Dermis microvascular lymphatic vessel endothelial cell (primary cell): ENCODE measurements around the gene HK3. TPM values are rescaled to one million over a fixed set of nuclear protein-coding genes. Genes with fewer than 3 reads are reported as not detected.
"Not testable (repeated sequence)": the region's sequence is repeated elsewhere in the genome, so short reads cannot be mapped to it uniquely, and the experiment has no call there.

Experiments
- DNase-seq, 2 donors: peaks; one replicate each; pipeline versions ENCODE4 v3.0.0 to v3.0.0-alpha.2; 2010; ENCODE audit warnings: low read depth in 2 of 2
- total RNA-seq: library from RNA; depleted of rRNA; stranded (reverse); fragments of >200 nt; gene quantifications from 2 replicates; pipeline ENCODE4 v1.2.1, GENCODE V29; 2014

The HK3 gene
- total RNA-seq, 1 donor from 2014 or later: not detected

DNA sequence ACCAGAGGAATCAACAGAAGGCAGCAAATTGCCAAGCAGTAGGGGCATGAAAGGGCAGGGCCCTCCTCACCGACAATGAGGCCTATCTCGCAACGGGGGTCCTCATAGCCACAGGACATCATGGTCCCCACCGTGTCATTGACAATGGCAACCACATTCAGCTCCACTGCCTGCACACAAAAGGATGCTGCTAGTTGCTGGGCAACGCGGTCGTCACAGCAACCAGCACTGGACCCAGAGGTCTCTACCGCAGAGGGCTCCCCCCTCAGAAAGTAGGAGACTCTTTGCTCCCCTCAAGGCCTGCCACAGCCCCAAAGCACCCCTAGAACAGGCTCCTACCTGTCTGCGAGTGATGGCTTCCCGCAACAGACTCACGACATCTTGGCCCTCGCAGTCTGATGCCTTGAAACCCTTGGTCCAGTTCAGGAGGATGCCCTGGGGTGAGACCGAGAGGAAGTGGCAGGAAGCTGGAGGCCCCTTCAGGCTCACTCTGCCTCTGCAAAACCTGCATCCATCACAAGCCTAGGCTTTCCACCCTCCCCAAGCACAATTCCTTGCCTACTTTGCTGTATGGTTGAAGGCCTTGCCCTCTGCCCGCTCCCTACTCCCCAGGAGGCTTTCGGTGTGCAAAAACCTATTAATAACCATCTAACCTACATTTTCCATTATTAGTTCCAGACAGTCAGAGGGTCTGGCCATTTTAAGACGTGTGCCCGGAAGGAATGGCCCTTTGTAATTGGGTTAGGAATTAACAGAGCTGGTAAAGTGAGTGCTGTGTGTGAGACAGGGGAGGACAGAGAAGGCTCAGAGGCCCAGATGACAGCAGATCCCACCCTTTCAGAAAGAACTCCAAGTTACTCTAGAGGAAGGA is 15.2 kb downstream of the HK3 start:
- no peak for DNase-seq

GRCh38 chr5:176882567-176882903 is 16.6 kb downstream of the HK3 start:
- no peak for DNase-seq

- no peak for DNase-seq
Measured at GRCh38 chr5:176881816-176882566, 17.2 kb downstream of the HK3 start.

DNA sequence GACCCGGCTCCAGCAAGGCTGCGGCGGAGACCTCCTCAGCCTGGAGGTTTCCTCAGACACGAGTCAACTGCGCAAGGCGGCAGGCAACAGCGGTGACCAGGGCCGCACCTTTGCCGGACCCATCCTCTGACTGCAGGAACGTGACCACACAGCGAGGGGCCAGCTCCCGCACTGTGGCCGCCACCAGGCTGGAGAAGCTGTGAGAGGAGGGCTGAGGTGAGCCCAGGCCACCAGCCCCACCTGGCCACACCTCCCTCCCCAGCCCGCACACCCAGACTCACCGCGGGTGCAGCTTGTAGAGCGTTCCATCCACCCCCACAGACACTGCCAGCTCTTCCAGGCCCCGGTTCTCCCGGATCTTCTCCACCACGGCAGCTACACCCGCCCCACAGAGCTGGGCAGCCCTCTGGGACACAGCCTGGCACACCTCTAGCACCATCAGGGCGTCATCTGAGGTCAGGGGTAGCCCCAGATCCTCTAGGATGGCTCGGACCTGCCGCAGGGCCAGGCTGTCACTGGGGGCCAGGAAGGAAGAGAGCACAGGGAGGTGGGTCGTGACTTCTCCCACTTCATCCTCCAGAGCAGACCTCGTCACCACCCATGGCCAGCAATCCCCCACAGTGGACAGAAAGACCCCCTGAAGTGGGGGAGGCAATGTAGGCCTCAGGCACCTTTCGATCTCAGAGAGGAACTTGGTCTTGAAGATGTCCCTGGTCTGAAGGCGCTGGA is 18.0 kb downstream of the HK3 start:
- no peak for DNase-seq

DNA sequence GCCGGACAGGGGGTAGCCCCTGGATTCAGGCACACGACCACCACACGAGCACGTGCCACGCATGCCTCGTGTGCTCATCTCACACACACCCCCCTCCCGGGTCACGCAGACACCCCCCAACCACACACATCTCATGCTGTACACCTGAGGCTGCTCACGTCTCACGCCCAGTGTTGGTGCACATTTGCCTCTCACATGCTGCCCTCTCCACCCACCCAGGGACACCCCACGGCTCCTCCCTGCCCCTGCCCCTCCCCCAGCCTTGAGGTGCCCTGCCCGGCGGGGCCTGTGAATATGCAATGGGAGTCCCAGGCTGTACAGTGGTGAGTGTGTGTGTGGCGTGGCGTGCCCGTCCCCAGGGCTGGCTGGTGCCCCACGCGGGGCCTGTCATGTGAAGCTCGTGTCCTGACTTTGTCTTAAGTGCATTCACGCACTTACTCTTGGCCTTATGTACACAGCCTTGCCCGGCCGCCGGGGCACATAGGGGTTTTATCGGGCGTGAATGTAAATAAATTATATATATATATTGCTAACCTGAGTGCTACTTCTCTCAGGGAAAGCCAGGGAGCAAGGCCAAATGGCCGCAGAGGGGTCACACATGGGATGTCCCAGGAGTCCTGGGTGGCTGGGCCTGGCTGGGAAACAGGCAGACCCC is 18.7 kb downstream of the HK3 start:
- DNase-seq: no peak

DNA sequence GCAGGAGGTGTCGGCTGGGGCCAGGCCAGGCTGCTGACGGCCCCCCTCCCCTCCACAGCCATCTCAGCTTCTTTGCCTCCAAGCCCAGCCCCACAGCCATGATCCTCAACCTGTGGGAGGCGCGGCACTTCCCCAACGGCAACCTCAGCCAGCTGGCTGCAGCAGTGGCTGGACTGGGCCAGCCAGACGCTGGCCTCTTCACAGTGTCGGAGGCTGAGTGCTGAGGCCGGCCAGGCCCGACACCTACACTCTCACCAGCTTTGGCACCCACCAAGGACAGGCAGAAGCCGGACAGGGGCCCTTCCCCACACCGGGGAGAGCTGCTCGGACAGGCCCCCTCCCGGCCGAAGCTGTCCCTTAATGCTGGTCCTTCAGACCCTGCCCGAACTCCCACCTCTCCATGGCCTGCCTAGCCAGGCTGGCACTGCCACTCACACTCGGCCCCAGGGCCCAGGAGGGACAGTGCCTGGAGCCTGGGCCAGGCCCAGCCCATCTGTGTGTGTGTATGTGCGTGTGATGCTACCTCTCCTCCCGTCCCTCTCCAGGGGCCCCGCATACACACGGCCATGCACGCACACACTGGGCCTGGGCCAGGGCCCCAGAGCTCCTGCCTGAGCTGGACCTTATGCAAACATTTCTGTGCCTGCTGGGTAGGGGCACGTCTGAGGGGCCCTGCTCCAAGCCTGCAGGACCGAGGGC is 19.3 kb downstream of the HK3 start:
- no peak for DNase-seq

DNA sequence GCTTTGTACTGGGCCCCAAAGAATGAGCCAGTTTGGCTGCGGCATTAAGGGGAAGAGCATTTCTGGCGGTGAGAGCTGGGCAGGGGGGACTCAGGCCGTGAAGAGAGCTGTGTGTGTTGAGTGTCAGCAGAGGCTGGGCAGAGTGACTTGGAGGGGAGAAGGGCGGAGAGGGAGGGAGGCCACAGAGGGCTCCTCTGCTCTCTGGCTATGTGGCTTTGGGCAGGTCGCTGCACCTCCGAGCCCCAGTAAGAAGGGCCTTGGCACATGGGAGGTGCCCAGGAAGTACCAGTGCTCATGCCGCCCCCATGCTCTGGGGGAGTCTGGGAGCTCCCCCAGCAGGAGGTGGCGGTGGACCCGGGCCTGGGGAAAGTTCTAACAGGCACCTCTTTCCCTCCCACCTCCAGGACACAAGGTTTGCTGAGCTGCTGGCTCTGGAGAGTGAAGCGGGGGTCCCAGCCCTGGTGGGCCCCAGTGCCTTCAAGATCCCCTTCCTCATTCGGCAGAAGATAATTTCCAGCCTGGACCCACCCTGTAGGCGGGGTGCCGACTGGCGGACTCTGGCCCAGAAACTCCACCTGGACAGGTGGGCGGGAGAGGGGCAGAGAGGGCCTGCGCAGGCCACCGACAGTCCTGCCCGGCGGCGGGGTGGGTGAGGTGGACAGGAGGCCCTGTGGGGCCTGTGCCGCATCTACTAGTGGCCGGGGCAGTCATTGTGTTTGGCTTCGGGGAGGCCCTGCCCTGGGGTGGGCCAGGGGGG is 20.1 kb downstream of the HK3 start:
- DNase-seq: no peak

GRCh38 chr5:176878463-176878862 is 20.7 kb downstream of the HK3 start:
- no peak for DNase-seq

DNA sequence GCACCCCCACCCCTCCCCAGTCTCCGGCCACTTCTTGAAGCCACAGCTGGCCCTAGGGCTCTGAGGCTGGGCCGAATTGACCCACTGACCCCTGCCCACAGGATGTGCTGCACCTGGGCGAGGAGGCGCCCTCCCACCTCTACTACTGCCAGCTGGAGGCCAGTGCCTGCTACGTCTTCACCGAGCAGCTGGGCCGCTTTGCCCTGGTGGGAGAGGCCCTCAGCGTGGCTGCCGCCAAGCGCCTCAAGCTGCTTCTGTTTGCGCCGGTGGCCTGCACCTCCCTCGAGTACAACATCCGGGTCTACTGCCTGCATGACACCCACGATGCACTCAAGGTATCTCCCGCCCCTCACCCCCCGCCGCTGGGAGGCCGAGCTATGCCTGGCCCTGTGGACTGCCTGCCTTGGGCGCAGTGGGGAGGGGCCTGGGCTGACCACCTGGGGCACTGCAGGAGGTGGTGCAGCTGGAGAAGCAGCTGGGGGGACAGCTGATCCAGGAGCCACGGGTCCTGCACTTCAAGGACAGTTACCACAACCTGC is 21.3 kb downstream of the HK3 start:
- no peak for DNase-seq

DNA sequence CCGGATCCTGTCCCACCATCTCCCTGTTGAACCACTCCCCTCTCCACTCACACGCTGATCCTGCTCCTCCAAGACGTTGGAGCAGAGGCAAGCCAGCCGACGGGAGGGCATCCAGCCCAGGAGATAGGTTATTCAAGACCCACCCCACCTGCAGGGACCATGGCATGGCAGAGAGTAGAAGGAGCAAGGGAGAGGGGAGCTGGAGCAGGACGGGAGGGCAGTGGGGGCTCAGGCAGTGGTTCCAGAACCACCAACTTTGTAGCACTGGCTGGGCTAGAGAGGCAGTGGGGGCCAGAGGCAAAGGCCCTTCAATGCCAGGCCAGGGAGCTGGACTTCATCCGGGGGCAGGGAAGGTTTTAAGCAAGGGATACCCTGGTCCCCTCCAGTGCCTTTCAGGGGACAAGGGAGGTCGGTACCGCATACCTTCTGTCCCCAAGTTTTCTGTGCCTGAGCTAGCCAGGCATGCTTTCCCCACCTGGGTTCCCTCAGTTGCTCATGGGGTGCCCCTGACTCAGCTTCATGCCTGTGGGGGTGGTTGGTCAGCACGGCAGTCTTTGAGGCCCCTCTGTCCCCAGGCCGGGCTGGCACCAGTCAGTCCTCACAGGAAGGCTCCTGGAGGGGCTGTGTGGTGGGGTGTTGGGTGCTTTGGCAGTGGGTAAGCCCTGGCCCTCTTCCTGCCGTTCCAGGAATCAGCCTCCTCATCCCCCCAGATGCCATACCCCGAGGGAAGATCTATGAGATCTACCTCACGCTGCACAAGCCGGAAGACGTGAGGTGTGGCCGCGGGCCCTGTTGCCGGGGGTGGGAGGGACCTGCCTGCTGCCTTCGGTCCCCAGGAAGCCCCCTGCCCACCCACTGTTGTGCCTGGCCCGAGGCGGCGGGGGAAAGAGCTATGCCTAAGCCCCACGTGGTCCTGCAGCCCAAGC is 22.4 kb downstream of the HK3 start:
- no peak for DNase-seq

DNA sequence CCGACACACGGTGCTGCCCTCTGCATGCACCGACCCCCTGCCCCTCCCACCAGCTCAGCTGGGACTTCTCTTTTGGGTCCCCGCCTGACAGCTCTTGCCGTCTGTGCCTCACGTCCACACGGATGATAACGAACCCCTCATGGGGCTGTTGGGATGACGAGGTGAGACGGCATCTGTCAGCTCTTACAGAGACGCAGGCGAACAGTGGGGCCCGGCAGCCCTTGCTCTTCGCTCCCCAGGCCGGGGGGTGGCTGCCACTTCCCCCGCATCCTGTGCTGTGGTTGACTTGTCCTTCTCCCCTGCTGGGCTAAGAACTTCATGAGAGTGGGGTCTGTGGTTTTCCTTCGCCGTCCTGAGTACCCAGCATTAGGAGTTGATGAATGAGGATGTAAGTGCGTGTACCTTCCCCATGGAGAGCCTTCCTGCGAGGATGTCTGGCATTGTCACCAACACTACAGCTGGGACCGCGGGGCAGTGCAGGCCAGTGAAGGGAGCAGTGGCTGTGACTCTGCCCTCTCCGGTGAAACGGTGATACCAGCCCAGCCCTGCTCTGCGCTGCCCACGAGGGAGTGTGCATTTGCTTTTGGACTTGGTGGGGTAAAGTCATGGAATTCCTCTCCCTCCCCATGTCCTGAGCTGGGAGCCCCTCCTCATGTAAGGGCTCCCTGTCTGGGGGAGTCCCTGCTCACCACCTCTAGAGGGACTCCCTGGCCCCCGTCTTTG is 23.2 kb downstream of the HK3 start:
- DNase-seq: no peak

- DNase-seq: no peak
Measured at GRCh38 chr5:176875014-176875550, 24.1 kb downstream of the HK3 start.

DNA sequence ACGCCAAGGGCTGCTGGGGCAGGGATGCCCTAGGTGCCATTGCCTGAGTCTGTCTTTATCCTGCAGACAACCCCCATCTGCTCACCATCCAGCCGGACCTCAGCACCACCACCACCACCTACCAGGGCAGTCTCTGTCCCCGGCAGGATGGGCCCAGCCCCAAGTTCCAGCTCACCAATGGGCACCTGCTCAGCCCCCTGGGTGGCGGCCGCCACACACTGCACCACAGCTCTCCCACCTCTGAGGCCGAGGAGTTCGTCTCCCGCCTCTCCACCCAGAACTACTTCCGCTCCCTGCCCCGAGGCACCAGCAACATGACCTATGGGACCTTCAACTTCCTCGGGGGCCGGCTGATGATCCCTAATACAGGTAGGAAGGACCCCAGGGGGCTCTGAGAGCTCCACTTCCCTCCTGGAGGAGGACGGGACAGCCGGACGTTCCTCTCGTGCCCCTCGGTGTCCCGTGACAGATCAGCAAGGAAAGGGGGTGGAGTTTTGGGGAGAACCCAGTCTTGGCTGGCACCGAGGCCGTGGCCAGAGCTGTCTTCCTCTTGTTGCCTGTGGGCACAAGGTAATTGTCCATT is 24.9 kb downstream of the HK3 start:
- DNase-seq: no peak

GRCh38 chr5:176873541-176874172 is 25.5 kb downstream of the HK3 start:
- no peak for DNase-seq

GRCh38 chr5:176873011-176873410 is 26.1 kb downstream of the HK3 start:
- not testable (repeated sequence) for DNase-seq

DNA sequence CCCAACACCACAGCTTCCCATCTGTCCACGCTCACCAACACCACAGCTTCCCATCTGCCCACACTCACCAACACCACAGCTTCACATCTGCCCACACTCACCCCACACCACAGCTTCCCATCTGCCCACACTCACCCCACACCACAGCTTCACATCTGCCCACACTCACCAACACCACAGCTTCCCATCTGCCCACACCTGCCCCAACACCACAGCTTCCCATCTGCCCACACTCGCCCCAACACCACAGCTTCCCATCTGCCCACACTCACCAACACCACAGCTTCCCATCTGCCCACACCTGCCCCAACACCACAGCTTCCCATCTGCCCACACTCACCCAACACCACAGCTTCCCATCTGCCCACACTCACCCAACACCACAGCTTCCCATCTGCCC is 26.6 kb downstream of the HK3 start:
- DNase-seq: not testable (repeated sequence)

- DNase-seq: not testable (repeated sequence)
Measured at GRCh38 chr5:176870644-176871043, 28.5 kb downstream of the HK3 start.
